ENCODE measurements around the gene SPTSSA. TPM values are rescaled to one million over a fixed set of nuclear protein-coding genes. Genes with fewer than 3 reads are reported as not detected.

The SPTSSA gene
- total and polyA plus RNA-seq, 2 experiments from 2014 or later: 27.5 to 36.4 TPM

DNA sequence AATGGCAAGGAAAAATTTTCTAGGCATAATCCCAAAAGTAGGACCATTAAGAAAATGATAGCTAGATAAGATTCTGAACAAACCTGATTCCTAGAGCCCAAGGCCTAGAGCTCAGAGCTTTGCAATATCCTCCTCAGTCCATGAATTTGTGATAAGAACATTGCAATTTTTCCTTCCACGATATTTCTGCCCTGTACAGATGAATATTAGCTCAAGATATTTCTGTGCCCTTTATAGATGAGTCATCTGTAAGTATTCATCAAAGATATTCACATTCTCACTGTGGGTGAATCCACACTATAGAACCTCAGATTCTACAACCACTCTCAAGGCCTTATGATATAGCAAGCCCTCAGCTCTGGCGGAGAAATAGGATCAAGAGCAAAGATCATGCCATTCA, 40.0 kb upstream of the SPTSSA start:
- Histone ChIP-seq H4K20me1 (replicated peaks; ENCODE audit: insufficient read depth) (no peaks in the 10 kb centered on the region), H3K4me2 (peak overlapping the region; percentile 11; the same call in 1 of the 2 replicates), H3K9me2 (ENCODE audit: insufficient read depth) (no peaks in the 10 kb centered on the region), H3K79me2 (replicated peaks; ENCODE audit: insufficient read depth) (no peaks in the 10 kb centered on the region), H3K36me3 (ENCODE audit: insufficient read depth) (no peaks in the 10 kb centered on the region), H3F3A (replicated peaks; ENCODE audit: low read depth) (no peaks in the 10 kb centered on the region), H3K27ac (ENCODE audit: low read depth) (0 out of 2 replicates have a peak overlapping the region, but pooled peaks have one; percentile 22), H3K4me1 (ENCODE audit: insufficient read depth) (peaks cover 19% of the 10 kb centered on the region), H3K27me3 (ENCODE audit: insufficient read depth) (no peaks in the 10 kb centered on the region), H3K4me3 (no peak overlapping the region), H2AFZ (peak overlapping the region; percentile 84)
- Mint-ChIP-seq H3K27ac (no peak overlapping the region; the same call in 1 of the 2 replicates), H3K4me1 (peaks cover 19% of the 10 kb centered on the region), H3K4me3 (no peak overlapping the region), H3K27me3 (ENCODE audit: insufficient read depth, low read depth, poor library complexity) (peaks cover 5% of the 10 kb centered on the region), H3K36me3 (ENCODE audit: low read depth) (no peaks in the 10 kb centered on the region), H3K9me3 (no peaks in the 10 kb centered on the region; the same call in 2 of the 3 replicates)
- TF ChIP-seq CTCF (conservative IDR thresholded peaks at IDR 0.05; ENCODE audit: low read depth in 2 of 2): no peak
- no peak for TF ChIP-seq NANOG (IDR thresholded peaks at IDR 0.05; ENCODE audit: borderline replicate concordance)
- TF ChIP-seq JUNB (IDR thresholded peaks at IDR 0.05; ENCODE audit: unreplicated experiment): no peak
- TF ChIP-seq ZNF331 (CRISPR knock-in tag; IDR thresholded peaks at IDR 0.05; ENCODE audit: low read depth): no peak
- no peak for TF ChIP-seq CREB1 (CRISPR knock-in tag; IDR thresholded peaks at IDR 0.05; ENCODE audit: low read depth)
- no peak for TF ChIP-seq EZH2phosphoT487 (IDR thresholded peaks at IDR 0.05; ENCODE audit: unreplicated experiment)
- TF ChIP-seq STAT1 (IDR thresholded peaks at IDR 0.05; ENCODE audit: unreplicated experiment): no peak
- no peak for TF ChIP-seq EZH2 (IDR thresholded peaks at IDR 0.05; ENCODE audit: low read depth, unreplicated experiment)
- TF ChIP-seq, protein P1, sequence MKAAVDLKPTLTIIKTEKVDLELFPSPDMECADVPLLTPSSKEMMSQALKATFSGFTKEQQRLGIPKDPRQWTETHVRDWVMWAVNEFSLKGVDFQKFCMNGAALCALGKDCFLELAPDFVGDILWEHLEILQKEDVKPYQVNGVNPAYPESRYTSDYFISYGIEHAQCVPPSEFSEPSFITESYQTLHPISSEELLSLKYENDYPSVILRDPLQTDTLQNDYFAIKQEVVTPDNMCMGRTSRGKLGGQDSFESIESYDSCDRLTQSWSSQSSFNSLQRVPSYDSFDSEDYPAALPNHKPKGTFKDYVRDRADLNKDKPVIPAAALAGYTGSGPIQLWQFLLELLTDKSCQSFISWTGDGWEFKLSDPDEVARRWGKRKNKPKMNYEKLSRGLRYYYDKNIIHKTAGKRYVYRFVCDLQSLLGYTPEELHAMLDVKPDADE (IDR thresholded peaks at IDR 0.05): no peak
- TF ChIP-seq POLR2AphosphoS5 (IDR thresholded peaks at IDR 0.05; ENCODE audit: low read depth): no peak
- no peak for TF ChIP-seq REST (IDR thresholded peaks at IDR 0.05; ENCODE audit: unreplicated experiment)
- TF ChIP-seq, protein P2, sequence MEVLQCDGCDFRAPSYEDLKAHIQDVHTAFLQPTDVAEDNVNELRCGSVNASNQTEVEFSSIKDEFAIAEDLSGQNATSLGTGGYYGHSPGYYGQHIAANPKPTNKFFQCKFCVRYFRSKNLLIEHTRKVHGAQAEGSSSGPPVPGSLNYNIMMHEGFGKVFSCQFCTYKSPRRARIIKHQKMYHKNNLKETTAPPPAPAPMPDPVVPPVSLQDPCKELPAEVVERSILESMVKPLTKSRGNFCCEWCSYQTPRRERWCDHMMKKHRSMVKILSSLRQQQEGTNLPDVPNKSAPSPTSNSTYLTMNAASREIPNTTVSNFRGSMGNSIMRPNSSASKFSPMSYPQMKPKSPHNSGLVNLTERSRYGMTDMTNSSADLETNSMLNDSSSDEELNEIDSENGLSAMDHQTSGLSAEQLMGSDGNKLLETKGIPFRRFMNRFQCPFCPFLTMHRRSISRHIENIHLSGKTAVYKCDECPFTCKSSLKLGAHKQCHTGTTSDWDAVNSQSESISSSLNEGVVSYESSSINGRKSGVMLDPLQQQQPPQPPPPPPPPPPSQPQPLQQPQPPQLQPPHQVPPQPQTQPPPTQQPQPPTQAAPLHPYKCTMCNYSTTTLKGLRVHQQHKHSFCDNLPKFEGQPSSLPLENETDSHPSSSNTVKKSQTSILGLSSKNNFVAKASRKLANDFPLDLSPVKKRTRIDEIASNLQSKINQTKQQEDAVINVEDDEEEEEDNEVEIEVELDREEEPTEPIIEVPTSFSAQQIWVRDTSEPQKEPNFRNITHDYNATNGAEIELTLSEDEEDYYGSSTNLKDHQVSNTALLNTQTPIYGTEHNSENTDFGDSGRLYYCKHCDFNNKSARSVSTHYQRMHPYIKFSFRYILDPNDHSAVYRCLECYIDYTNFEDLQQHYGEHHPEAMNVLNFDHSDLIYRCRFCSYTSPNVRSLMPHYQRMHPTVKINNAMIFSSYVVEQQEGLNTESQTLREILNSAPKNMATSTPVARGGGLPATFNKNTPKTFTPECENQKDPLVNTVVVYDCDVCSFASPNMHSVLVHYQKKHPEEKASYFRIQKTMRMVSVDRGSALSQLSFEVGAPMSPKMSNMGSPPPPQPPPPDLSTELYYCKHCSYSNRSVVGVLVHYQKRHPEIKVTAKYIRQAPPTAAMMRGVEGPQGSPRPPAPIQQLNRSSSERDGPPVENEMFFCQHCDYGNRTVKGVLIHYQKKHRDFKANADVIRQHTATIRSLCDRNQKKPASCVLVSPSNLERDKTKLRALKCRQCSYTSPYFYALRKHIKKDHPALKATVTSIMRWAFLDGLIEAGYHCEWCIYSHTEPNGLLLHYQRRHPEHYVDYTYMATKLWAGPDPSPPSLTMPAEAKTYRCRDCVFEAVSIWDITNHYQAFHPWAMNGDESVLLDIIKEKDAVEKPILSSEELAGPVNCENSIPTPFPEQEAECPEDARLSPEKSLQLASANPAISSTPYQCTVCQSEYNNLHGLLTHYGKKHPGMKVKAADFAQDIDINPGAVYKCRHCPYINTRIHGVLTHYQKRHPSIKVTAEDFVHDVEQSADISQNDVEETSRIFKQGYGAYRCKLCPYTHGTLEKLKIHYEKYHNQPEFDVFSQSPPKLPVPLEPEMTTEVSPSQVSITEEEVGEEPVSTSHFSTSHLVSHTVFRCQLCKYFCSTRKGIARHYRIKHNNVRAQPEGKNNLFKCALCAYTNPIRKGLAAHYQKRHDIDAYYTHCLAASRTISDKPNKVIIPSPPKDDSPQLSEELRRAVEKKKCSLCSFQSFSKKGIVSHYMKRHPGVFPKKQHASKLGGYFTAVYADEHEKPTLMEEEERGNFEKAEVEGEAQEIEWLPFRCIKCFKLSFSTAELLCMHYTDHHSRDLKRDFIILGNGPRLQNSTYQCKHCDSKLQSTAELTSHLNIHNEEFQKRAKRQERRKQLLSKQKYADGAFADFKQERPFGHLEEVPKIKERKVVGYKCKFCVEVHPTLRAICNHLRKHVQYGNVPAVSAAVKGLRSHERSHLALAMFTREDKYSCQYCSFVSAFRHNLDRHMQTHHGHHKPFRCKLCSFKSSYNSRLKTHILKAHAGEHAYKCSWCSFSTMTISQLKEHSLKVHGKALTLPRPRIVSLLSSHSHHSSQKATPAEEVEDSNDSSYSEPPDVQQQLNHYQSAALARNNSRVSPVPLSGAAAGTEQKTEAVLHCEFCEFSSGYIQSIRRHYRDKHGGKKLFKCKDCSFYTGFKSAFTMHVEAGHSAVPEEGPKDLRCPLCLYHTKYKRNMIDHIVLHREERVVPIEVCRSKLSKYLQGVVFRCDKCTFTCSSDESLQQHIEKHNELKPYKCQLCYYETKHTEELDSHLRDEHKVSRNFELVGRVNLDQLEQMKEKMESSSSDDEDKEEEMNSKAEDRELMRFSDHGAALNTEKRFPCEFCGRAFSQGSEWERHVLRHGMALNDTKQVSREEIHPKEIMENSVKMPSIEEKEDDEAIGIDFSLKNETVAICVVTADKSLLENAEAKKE (CRISPR knock-in tag; IDR thresholded peaks at IDR 0.05): no peak
- no peak for TF ChIP-seq ZNF114 (CRISPR knock-in tag; IDR thresholded peaks at IDR 0.05)
- DNase-seq (ENCODE audit: low spot score) (no peak), ATAC-seq (no peak)

Measured in GM23338 (cell line).